ENCODE results near the gene ATMIN. TPM values are rescaled to one million over a fixed set of nuclear protein-coding genes. Genes with fewer than 3 reads are reported as not detected.

ATMIN gene
- total and polyA plus RNA-seq, 8 donors = 1.8 to 102 (median 15.1) TPM

GRCh38 chr16:81008505-81008789 lies 27.2 kb upstream of the ATMIN start:
- Histone ChIP-seq H3K4me3 (peak overlapping the region in 3 of 4 donors; percentile 68 to 90 (median 85)), H3K4me1 (peaks cover 23 to 34% (median 33%) of the 10 kb centered on the region in 4 donors), H3K27me3 (no peaks in the 10 kb centered on the region), H3K36me3 (peaks cover 0 to 15% (median 4%) of the 10 kb centered on the region in 4 donors), H3K9me3 (no peaks in the 10 kb centered on the region), H3K27ac (peak overlapping the region in 3 of 5 donors; percentile 96 to 99 (median 99))
- intact Hi-C loops (cut with DNase I; ENCODE audit: low total_unique reads) = no loop called here
- peak in 1 of 2 donors; percentile 26 for DNase-seq
- 86 to 96% (median 94%) methylated on average over 12 of the region's 12 CpGs for WGBS, 5 donors
- no peak for TF ChIP-seq POLR2AphosphoS5 (IDR thresholded peaks at IDR 0.05)
- TF ChIP-seq POLR2A (IDR thresholded peaks at IDR 0.05) = no peak
- TF ChIP-seq CTCF (IDR thresholded peaks at IDR 0.05) = no peak
- no peak for TF ChIP-seq EP300 (IDR thresholded peaks at IDR 0.05)

- no peak overlapping the region for H3K4me3 ChIP-seq
- H3K27me3 ChIP-seq = no peaks in the 10 kb centered on the region
- TF ChIP-seq EP300 (IDR thresholded peaks at IDR 0.05) (no peak), CTCF (IDR thresholded peaks at IDR 0.05) (no peak), POLR2A (IDR thresholded peaks at IDR 0.05) (no peak), POLR2AphosphoS5 (IDR thresholded peaks at IDR 0.05) (no peak)
- WGBS, 5 donors = 84 to 91% (median 86%) methylated on average over 3 of the region's 3 CpGs
- peaks cover 0 to 57% (median 23%) of the 10 kb centered on the region in 4 donors for H3K36me3 ChIP-seq
- intact Hi-C loops (cut with DNase I; ENCODE audit: low total_unique reads) = no loop called here
- H3K9me3 ChIP-seq = no peaks in the 10 kb centered on the region
- peaks cover 0 to 6% (median 5%) of the 10 kb centered on the region in 4 donors for H3K4me1 ChIP-seq
- H3K27ac ChIP-seq = no peak overlapping the region
- no peak for DNase-seq
Measured at GRCh38 chr16:81012974-81013373, 22.7 kb upstream of the ATMIN start.

- Histone ChIP-seq H3K36me3 (peaks cover 0 to 74% (median 38%) of the 10 kb centered on the region in 4 donors), H3K27me3 (no peaks in the 10 kb centered on the region), H3K27ac (no peak overlapping the region), H3K9me3 (no peaks in the 10 kb centered on the region), H3K4me1 (no peaks in the 10 kb centered on the region), H3K4me3 (no peak overlapping the region)
- TF ChIP-seq CTCF (IDR thresholded peaks at IDR 0.05) (no peak), POLR2A (IDR thresholded peaks at IDR 0.05) (no peak), EP300 (IDR thresholded peaks at IDR 0.05) (no peak), POLR2AphosphoS5 (IDR thresholded peaks at IDR 0.05) (no peak)
- 54 to 87% (median 65%) methylated on average over 2 of the region's 2 CpGs for WGBS, 5 donors
- no peak for DNase-seq
- intact Hi-C loops (cut with DNase I; ENCODE audit: low total_unique reads) = no loop called here
Measured at GRCh38 chr16:81014672-81015071, 21.0 kb upstream of the ATMIN start.

- intact Hi-C loops (cut with DNase I; ENCODE audit: low total_unique reads) = no loop called here
- WGBS, 5 donors = 96 to 98% (median 97%) methylated on average over 2 of the region's 2 CpGs
Measured at GRCh38 chr16:81018496-81018895, 17.1 kb upstream of the ATMIN start.

More at GRCh38 chr16:81018496-81018895, 17.1 kb upstream of the ATMIN start:
- Histone ChIP-seq H3K36me3 (peaks cover 10 to 95% (median 68%) of the 10 kb centered on the region in 4 donors), H3K4me3 (no peak overlapping the region), H3K27me3 (no peaks in the 10 kb centered on the region), H3K9me3 (no peaks in the 10 kb centered on the region), H3K4me1 (no peaks in the 10 kb centered on the region), H3K27ac (no peak overlapping the region)
- TF ChIP-seq EP300 (IDR thresholded peaks at IDR 0.05) = no peak
- TF ChIP-seq POLR2A (IDR thresholded peaks at IDR 0.05) = no peak
- no peak for TF ChIP-seq CTCF (IDR thresholded peaks at IDR 0.05)
- no peak for TF ChIP-seq POLR2AphosphoS5 (IDR thresholded peaks at IDR 0.05)
- no peak for DNase-seq
